ENCODE results near the gene NYAP1. TPM values are rescaled to one million over a fixed set of nuclear protein-coding genes. Genes with fewer than 3 reads are reported as not detected.

NYAP1 gene
- total and polyA plus RNA-seq, 2 donors, result 0.24 to 0.66 TPM

DNA sequence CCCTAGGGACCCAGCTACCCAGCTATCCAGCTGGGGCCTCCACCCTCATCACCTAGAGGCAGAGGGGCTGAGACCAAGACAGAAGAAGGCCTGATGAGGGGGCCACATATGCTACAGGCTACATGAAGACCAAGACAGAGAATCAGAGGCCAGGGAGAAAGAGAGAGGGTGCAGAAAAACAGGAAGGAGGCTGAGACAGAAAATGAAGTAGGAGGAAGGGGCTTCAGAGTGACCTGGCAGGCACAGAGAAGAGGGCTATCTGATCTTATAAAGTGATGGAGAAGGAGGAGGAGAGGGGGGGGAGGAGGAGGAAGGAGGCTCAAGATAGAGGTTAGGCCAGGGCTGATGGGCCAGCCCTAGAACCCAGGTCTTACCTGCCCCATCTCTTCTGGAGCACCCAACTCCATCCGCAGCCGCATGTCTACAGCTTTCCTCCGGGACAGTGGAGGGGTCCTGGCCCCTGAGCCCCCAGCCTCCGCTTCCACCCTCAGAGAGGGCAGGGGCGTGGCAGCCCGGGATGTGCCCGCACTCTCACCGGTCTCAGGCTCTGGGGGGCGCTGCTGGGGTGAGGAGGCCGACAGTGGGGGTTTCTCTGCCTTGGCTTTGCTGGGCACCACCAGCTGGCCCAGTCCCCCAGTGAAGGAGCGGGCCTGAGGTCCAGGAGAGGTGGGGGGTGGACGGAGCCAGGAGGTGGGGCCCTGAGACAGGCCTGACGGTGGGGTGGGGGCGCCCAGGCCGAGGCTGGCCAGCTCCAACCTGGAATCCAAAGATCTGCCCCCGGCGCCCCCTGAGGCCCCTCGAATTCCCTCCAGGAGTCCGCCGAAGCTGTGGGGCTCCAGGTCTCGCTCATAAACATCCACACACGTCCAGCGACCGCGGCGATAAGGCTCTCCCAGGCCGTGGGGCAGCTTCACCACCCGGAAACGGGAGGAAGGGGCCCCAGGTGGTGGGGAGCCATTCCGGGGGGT lies 6.5 kb upstream of the NYAP1 start:
- H3K4me1 ChIP-seq (ENCODE audit: control insufficient read depth in 2 of 2, insufficient read depth in 2 of 2, low read length in 2 of 2), result peaks cover 19 to 50% of the 10 kb centered on the region in 2 donors
- peak in 1 of 9 donors; percentile 67 for DNase-seq (ENCODE audit: low read depth in 6 of 9, low spot score in 9 of 9)
- peak overlapping the region; percentile 97 to 100 for H3K4me3 ChIP-seq (ENCODE audit: low read length in 2 of 2)
- peaks cover 0 to 2% of the 10 kb centered on the region in 2 donors for H3K9me3 ChIP-seq (ENCODE audit: control insufficient read depth in 2 of 2, insufficient read depth in 1 of 2, low read length in 1 of 2)
- peaks cover 40 to 47% of the 10 kb centered on the region in 2 donors for H3K36me3 ChIP-seq (ENCODE audit: control insufficient read depth in 2 of 2, insufficient read depth in 2 of 2, low read length in 1 of 2)
- WGBS, result 13% methylated on average over 30 of the region's 30 CpGs
- H3K27me3 ChIP-seq (ENCODE audit: control insufficient read depth in 2 of 2, insufficient read depth in 1 of 2, low read length in 1 of 2), result no peaks in the 10 kb centered on the region
- H3K27ac ChIP-seq (ENCODE audit: low read depth in 1 of 2, low read length in 1 of 2), result peak overlapping the region; percentile 6 to 62

GRCh38 chr7:100477871-100478267 lies 5.9 kb upstream of the NYAP1 start:
- 1% methylated on average over 16 of the region's 16 CpGs for WGBS
- peaks cover 0 to 2% of the 10 kb centered on the region in 2 donors for H3K9me3 ChIP-seq (ENCODE audit: control insufficient read depth in 2 of 2, insufficient read depth in 1 of 2, low read length in 1 of 2)
- peaks cover 0 to 3% of the 10 kb centered on the region in 2 donors for H3K27me3 ChIP-seq (ENCODE audit: control insufficient read depth in 2 of 2, insufficient read depth in 1 of 2, low read length in 1 of 2)
- H3K4me3 ChIP-seq (ENCODE audit: low read length in 2 of 2), result peak overlapping the region; percentile 97 to 100
- peaks cover 22 to 52% of the 10 kb centered on the region in 2 donors for H3K4me1 ChIP-seq (ENCODE audit: control insufficient read depth in 2 of 2, insufficient read depth in 2 of 2, low read length in 2 of 2)
- H3K27ac ChIP-seq (ENCODE audit: low read depth in 1 of 2, low read length in 1 of 2), result peak overlapping the region; percentile 6 to 97
- peak in 1 of 9 donors; percentile 32 for DNase-seq (ENCODE audit: low read depth in 6 of 9, low spot score in 9 of 9)
- H3K36me3 ChIP-seq (ENCODE audit: control insufficient read depth in 2 of 2, insufficient read depth in 2 of 2, low read length in 1 of 2), result peaks cover 33 to 41% of the 10 kb centered on the region in 2 donors

- Histone ChIP-seq H3K4me3 (ENCODE audit: low read length in 2 of 2) (peak within 1 kb of the TSS; percentile 97 to 100), H3K4me1 (ENCODE audit: control insufficient read depth in 2 of 2, insufficient read depth in 2 of 2, low read length in 2 of 2) (peaks cover 25 to 50% of the 10 kb centered on the region in 2 donors), H3K9me3 (ENCODE audit: control insufficient read depth in 2 of 2, insufficient read depth in 1 of 2, low read length in 1 of 2) (peaks cover 0 to 2% of the 10 kb centered on the region in 2 donors), H3K27ac (ENCODE audit: low read depth in 1 of 2, low read length in 1 of 2) (peak within 1 kb of the TSS; percentile 93 to 97), H3K27me3 (ENCODE audit: control insufficient read depth in 2 of 2, insufficient read depth in 1 of 2, low read length in 1 of 2) (peaks cover 0 to 8% of the 10 kb centered on the region in 2 donors), H3K36me3 (ENCODE audit: control insufficient read depth in 2 of 2, insufficient read depth in 2 of 2, low read length in 1 of 2) (peaks cover 23 to 30% of the 10 kb centered on the region in 2 donors)
- peak; percentile 77 to 97 (median 89) for DNase-seq (ENCODE audit: low read depth in 6 of 9, low spot score in 9 of 9)
- WGBS, result under 1% methylated on average over 27 of the region's 27 CpGs
These were observed 4.6 kb upstream of the NYAP1 start, which contains the start of gene TSC22D4 for GRCh38 chr7:100478958-100479660. TSS of gene TSC22D4 (minus strand) at chr7:100479214. CDS start at chr7:100478038, 1,176 bp downstream.

DNA sequence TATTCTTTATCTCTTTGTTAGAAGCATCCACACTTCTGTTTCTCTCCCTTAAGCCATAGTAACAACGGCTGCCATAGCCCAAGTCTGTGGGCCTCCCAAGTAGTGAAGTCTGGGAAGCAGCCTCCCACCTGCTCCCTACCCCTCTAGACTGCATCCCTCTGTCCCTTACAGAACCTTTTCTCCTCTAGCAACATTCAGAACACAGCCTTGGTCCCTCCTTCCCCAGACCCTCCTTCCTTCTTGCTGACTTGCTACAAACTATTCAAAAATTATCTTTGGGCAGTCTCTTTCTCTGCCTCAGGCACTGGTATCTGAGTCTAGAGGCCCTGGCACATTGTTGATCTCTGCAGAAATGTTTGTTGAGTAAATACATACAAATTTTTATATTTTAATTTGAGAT lies 2.3 kb upstream of the NYAP1 start:
- Histone ChIP-seq H3K4me3 (ENCODE audit: low read length in 2 of 2) (no peak overlapping the region), H3K36me3 (ENCODE audit: control insufficient read depth in 2 of 2, insufficient read depth in 2 of 2, low read length in 1 of 2) (peaks cover 4 to 10% of the 10 kb centered on the region in 2 donors), H3K27ac (ENCODE audit: low read depth in 1 of 2, low read length in 1 of 2) (no peak overlapping the region), H3K4me1 (ENCODE audit: control insufficient read depth in 2 of 2, insufficient read depth in 2 of 2, low read length in 2 of 2) (peaks cover 14 to 32% of the 10 kb centered on the region in 2 donors), H3K27me3 (ENCODE audit: control insufficient read depth in 2 of 2, insufficient read depth in 1 of 2, low read length in 1 of 2) (peaks cover 0 to 12% of the 10 kb centered on the region in 2 donors), H3K9me3 (ENCODE audit: control insufficient read depth in 2 of 2, insufficient read depth in 1 of 2, low read length in 1 of 2) (peaks cover 0 to 2% of the 10 kb centered on the region in 2 donors)
- DNase-seq (ENCODE audit: low read depth in 6 of 9, low spot score in 9 of 9), result no peak
- WGBS, result 98% methylated on average over 1 of the region's 1 CpG

- Histone ChIP-seq H3K9me3 (ENCODE audit: control insufficient read depth in 2 of 2, insufficient read depth in 1 of 2, low read length in 1 of 2) (no peaks in the 10 kb centered on the region), H3K36me3 (ENCODE audit: control insufficient read depth in 2 of 2, insufficient read depth in 2 of 2, low read length in 1 of 2) (no peaks in the 10 kb centered on the region), H3K27ac (ENCODE audit: low read depth in 1 of 2, low read length in 1 of 2) (no peak overlapping the region), H3K4me1 (ENCODE audit: control insufficient read depth in 2 of 2, insufficient read depth in 2 of 2, low read length in 2 of 2) (peaks cover 10 to 20% of the 10 kb centered on the region in 2 donors), H3K4me3 (ENCODE audit: low read length in 2 of 2) (peak overlapping the region; percentile 25 to 71), H3K27me3 (ENCODE audit: control insufficient read depth in 2 of 2, insufficient read depth in 1 of 2, low read length in 1 of 2) (peaks cover 0 to 12% of the 10 kb centered on the region in 2 donors)
- no peak for DNase-seq (ENCODE audit: low read depth in 6 of 9, low spot score in 9 of 9)
- 57% methylated on average over 14 of the region's 14 CpGs for WGBS
These were observed 1.0 kb upstream of the NYAP1 start for GRCh38 chr7:100482728-100483089.

- peaks cover 0 to 12% of the 10 kb centered on the region in 2 donors for H3K27me3 ChIP-seq (ENCODE audit: control insufficient read depth in 2 of 2, insufficient read depth in 1 of 2, low read length in 1 of 2)
- DNase-seq (ENCODE audit: low read depth in 6 of 9, low spot score in 9 of 9), result peak in 7 of 9 donors; percentile 66 to 86 (median 74)
- peak overlapping the region; percentile 25 to 71 for H3K4me3 ChIP-seq (ENCODE audit: low read length in 2 of 2)
- no peak overlapping the region for H3K27ac ChIP-seq (ENCODE audit: low read depth in 1 of 2, low read length in 1 of 2)
- peaks cover 10 to 20% of the 10 kb centered on the region in 2 donors for H3K4me1 ChIP-seq (ENCODE audit: control insufficient read depth in 2 of 2, insufficient read depth in 2 of 2, low read length in 2 of 2)
- no peaks in the 10 kb centered on the region for H3K9me3 ChIP-seq (ENCODE audit: control insufficient read depth in 2 of 2, insufficient read depth in 1 of 2, low read length in 1 of 2)
- WGBS, result 1% methylated on average over 79 of the region's 79 CpGs
- no peaks in the 10 kb centered on the region for H3K36me3 ChIP-seq (ENCODE audit: control insufficient read depth in 2 of 2, insufficient read depth in 2 of 2, low read length in 1 of 2)
These were observed 521 bp upstream of the NYAP1 start for GRCh38 chr7:100483090-100483721.

DNA sequence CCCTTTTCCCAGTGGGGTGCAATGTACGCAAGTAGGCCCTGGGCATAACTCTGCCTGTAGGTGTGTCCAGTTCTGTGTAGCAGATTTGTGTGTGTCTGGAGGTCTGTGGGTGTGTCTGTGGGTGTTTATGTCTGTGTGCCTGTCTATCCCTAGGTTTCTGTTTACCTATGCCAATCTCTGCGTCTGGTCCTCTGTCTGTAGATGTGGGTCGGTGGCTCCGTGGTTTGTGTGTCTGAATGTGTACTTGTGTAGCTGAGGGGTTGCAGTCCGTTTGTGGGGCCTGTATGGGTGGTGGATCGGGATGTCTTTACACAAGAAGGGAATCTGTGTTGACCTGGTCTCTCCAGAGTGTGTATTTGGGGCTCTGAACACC lies 932 bp downstream of the NYAP1 start:
- H3K9me3 ChIP-seq (ENCODE audit: control insufficient read depth in 2 of 2, insufficient read depth in 1 of 2, low read length in 1 of 2), result no peaks in the 10 kb centered on the region
- peaks cover 8 to 23% of the 10 kb centered on the region in 2 donors for H3K4me1 ChIP-seq (ENCODE audit: control insufficient read depth in 2 of 2, insufficient read depth in 2 of 2, low read length in 2 of 2)
- 96% methylated on average over 6 of the region's 6 CpGs for WGBS
- no peak overlapping the region for H3K4me3 ChIP-seq (ENCODE audit: low read length in 2 of 2)
- DNase-seq (ENCODE audit: low read depth in 6 of 9, low spot score in 9 of 9), result no peak
- H3K36me3 ChIP-seq (ENCODE audit: control insufficient read depth in 2 of 2, insufficient read depth in 2 of 2, low read length in 1 of 2), result no peaks in the 10 kb centered on the region
- H3K27ac ChIP-seq (ENCODE audit: low read depth in 1 of 2, low read length in 1 of 2), result no peak overlapping the region
- peaks cover 0 to 12% of the 10 kb centered on the region in 2 donors for H3K27me3 ChIP-seq (ENCODE audit: control insufficient read depth in 2 of 2, insufficient read depth in 1 of 2, low read length in 1 of 2)

DNA sequence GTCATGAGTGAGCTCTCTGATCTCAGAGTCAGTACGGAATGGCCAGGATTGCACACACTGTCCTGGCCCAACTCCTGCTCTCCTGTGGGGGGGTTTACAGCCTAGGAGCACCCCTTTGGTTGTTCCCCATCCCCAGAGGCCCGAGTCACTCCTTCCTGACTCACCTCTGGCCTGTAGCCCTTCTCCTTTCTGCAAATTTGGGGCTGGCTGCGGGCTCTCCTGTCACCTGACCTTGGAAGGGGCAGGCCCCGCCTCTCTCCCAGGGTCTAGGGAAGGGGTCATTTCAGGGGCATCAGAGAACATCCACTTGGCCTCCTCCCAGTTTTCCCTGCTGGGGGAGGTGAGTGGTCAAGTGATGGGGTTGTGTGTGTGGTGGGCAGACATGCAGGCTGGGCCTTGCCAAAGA lies 1.7 kb downstream of the NYAP1 start:
- DNase-seq (ENCODE audit: low read depth in 6 of 9, low spot score in 9 of 9), result no peak
- H3K9me3 ChIP-seq (ENCODE audit: control insufficient read depth in 2 of 2, insufficient read depth in 1 of 2, low read length in 1 of 2), result no peaks in the 10 kb centered on the region
- 86% methylated on average over 4 of the region's 4 CpGs for WGBS
- no peaks in the 10 kb centered on the region for H3K36me3 ChIP-seq (ENCODE audit: control insufficient read depth in 2 of 2, insufficient read depth in 2 of 2, low read length in 1 of 2)
- peaks cover 0 to 13% of the 10 kb centered on the region in 2 donors for H3K27me3 ChIP-seq (ENCODE audit: control insufficient read depth in 2 of 2, insufficient read depth in 1 of 2, low read length in 1 of 2)
- no peak overlapping the region for H3K4me3 ChIP-seq (ENCODE audit: low read length in 2 of 2)
- H3K4me1 ChIP-seq (ENCODE audit: control insufficient read depth in 2 of 2, insufficient read depth in 2 of 2, low read length in 2 of 2), result peaks cover 10 to 29% of the 10 kb centered on the region in 2 donors
- H3K27ac ChIP-seq (ENCODE audit: low read depth in 1 of 2, low read length in 1 of 2), result no peak overlapping the region

Measured in thymus (tissue), 11 donors.